Activated naive CD4-positive, alpha-beta T cell treated with Interleukin-2 at 50 U/mL for 16 hours (primary cell): Measurements from ENCODE around the gene ADGRG6.

Experiments
- DNase-seq: peaks from one replicate; pipeline ENCODE4 v3.0.0-alpha.2; 2020

Gene ADGRG6

GRCh38 chr6:142350309-142350708 is 48.5 kb downstream of the ADGRG6 start:
- DNase-seq = no peak

GRCh38 chr6:142353690-142354089 is 51.9 kb downstream of the ADGRG6 start:
- no peak for DNase-seq

- no peak for DNase-seq
These were observed 52.8 kb downstream of the ADGRG6 start for GRCh38 chr6:142354650-142355049.

GRCh38 chr6:142355520-142356174 is 53.8 kb downstream of the ADGRG6 start:
- DNase-seq = no peak

- DNase-seq = no peak
These were observed 54.5 kb downstream of the ADGRG6 start for GRCh38 chr6:142356201-142356883.

GRCh38 chr6:142356884-142357225 is 55.0 kb downstream of the ADGRG6 start:
- DNase-seq = no peak

GRCh38 chr6:142357879-142358278 is 56.1 kb downstream of the ADGRG6 start:
- DNase-seq = no peak

- DNase-seq = no peak
These were observed 57.6 kb downstream of the ADGRG6 start for GRCh38 chr6:142359271-142359960.

GRCh38 chr6:142361345-142361744 is 59.5 kb downstream of the ADGRG6 start:
- no peak for DNase-seq

- no peak for DNase-seq
These were observed 60.3 kb downstream of the ADGRG6 start for GRCh38 chr6:142361779-142362750.

- no peak for DNase-seq
These were observed 65.3 kb downstream of the ADGRG6 start for GRCh38 chr6:142367061-142367460.

- no peak for DNase-seq
These were observed 65.8 kb downstream of the ADGRG6 start for GRCh38 chr6:142367501-142368018.

GRCh38 chr6:142369266-142369665 is 67.5 kb downstream of the ADGRG6 start:
- DNase-seq = no peak

- no peak for DNase-seq
These were observed 70.5 kb downstream of the ADGRG6 start for GRCh38 chr6:142372348-142372747.

GRCh38 chr6:142373268-142374090 is 71.7 kb downstream of the ADGRG6 start:
- no peak for DNase-seq

GRCh38 chr6:142374091-142374770 is 72.4 kb downstream of the ADGRG6 start:
- DNase-seq = no peak

- no peak for DNase-seq
These were observed 73.3 kb downstream of the ADGRG6 start for GRCh38 chr6:142374965-142375733.

GRCh38 chr6:142376115-142376514 is 74.3 kb downstream of the ADGRG6 start:
- DNase-seq = no peak

GRCh38 chr6:142376800-142377496 is 75.1 kb downstream of the ADGRG6 start:
- no peak for DNase-seq

- DNase-seq = no peak
These were observed 75.7 kb downstream of the ADGRG6 start for GRCh38 chr6:142377497-142377848.
